ENCODE results near the gene RDH13.

- TF ChIP-seq CTCF (IDR thresholded peaks at IDR 0.05) (no peak), POLR2A (IDR thresholded peaks at IDR 0.05) (no peak)
Observed at GRCh38 chr19:55042344-55042678, 20.6 kb downstream of the RDH13 start.
